Smooth muscle cell (in vitro differentiated cells): ENCODE data around the gene GRK3. TPM values are rescaled to one million over a fixed set of nuclear protein-coding genes. Genes with fewer than 3 reads are reported as not detected.
A peak's percentile ranks its signal among the peaks of the same experiment; 100 is the strongest.

ENCODE experiments used
- DNase-seq: peaks from one replicate; lab custom pipeline; 2025; ENCODE audit not compliant: unreplicated experiment; lab: John Stamatoyannopoulos, UW
- H2AFZ ChIP-seq: fragments of 200-600 bp; sonication (generic); 2 replicates; pipeline ENCODE4 v1.6.0; 2016; ENCODE audit warnings: antibody characterized with exemption, low read depth, mild to moderate bottlenecking
- H3F3A ChIP-seq: fragments of 200-600 bp; sonication (generic); 2 replicates; pipeline ENCODE4 v1.6.0; 2017; ENCODE audit warnings: antibody characterized with exemption, low read depth
- H3K27ac ChIP-seq: fragments of 200-600 bp; sonication (generic); 2 replicates; pipeline ENCODE4 v1.5.1; 2016; ENCODE audit warnings: low read depth, mild to moderate bottlenecking
- H3K27me3 ChIP-seq: fragments of 200-600 bp; sonication (generic); 2 replicates; pipeline ENCODE4 v1.6.1; 2016; ENCODE audit warnings: low read depth, mild to moderate bottlenecking
- H3K36me3 ChIP-seq: fragments of 200-600 bp; sonication (generic); 2 replicates; pipeline ENCODE4 v1.5.1; 2016; ENCODE audit warnings: low read depth
- H3K4me1 ChIP-seq: fragments of 200-600 bp; sonication (generic); 2 replicates; pipeline ENCODE4 v1.5.1; 2016; ENCODE audit warnings: low read depth
- H3K4me2 ChIP-seq: fragments of 200-600 bp; sonication (generic); 2 replicates; pipeline ENCODE4 v1.6.0; 2016; ENCODE audit warnings: mild to moderate bottlenecking
- H3K4me3 ChIP-seq: fragments of 200-600 bp; sonication (generic); 2 replicates; pipeline ENCODE4 v1.5.1; 2016; ENCODE audit warnings: mild to moderate bottlenecking
- H3K79me2 ChIP-seq: fragments of 200-600 bp; sonication (generic); 2 replicates; pipeline ENCODE4 v1.6.0; 2016; ENCODE audit warnings: low read depth, mild to moderate bottlenecking
- H3K9ac ChIP-seq: fragments of 200-600 bp; sonication (generic); 2 replicates; pipeline ENCODE4 v1.6.0; 2016; ENCODE audit warnings: low read depth
- H3K9me3 ChIP-seq: fragments of 200-600 bp; sonication (generic); replicated peaks from 2 replicates; pipeline ENCODE4 v1.5.1; 2016; ENCODE audit warnings: low read depth
- H4K20me1 ChIP-seq: fragments of 200-600 bp; sonication (generic); 2 replicates; pipeline ENCODE4 v1.6.0; 2016; ENCODE audit warnings: low read depth
- CTCF ChIP-seq: fragments of 200-600 bp; sonication (generic); IDR thresholded peaks from 2 replicates; pipeline ENCODE4 v1.5.1; 2017; ENCODE audit warnings: borderline replicate concordance, mild to moderate bottlenecking, antibody characterized with exemption; ENCODE audit not compliant: insufficient read depth, poor library complexity, severe bottlenecking
- WGBS: methylation state at CpG from one replicate; pipeline ENCODE4 v1.1.7; 2016; ENCODE audit warnings: low lambda C conversion rate; 5-methylcytosine and 5-hydroxymethylcytosine counted together
- polyA plus RNA-seq: library from polyadenylated mRNA; unstranded; fragments of >200 nt; fragmentation: Nextera tagmentation; extraction: Ambion mirVana; gene quantifications from 2 replicates; pipeline ENCODE4 v1.2.1, GENCODE V29; 2016
- total RNA-seq: library from RNA; depleted of rRNA; stranded (reverse); fragments of >200 nt; gene quantifications from 2 replicates; pipeline ENCODE4 v1.2.3, GENCODE V29; 2014

GRK3 gene
- total and polyA plus RNA-seq, 2 experiments from 2014 or later, result 1.0 to 4.6 TPM

- Histone ChIP-seq H3K27ac (no peak overlapping the region), H3K27me3 (no peaks in the 10 kb centered on the region), H3K79me2 (no peaks in the 10 kb centered on the region), H3K9ac (no peak overlapping the region), H3K4me3 (peak overlapping the region; percentile 76), H2AFZ (peak overlapping the region; percentile 17), H4K20me1 (no peaks in the 10 kb centered on the region), H3K4me1 (peaks cover 17% of the 10 kb centered on the region), H3F3A (peaks cover under 1% of the 10 kb centered on the region), H3K9me3 (no peaks in the 10 kb centered on the region), H3K4me2 (peak overlapping the region; percentile 86), H3K36me3 (no peaks in the 10 kb centered on the region)
- 6% methylated on average over 21 of the region's 21 CpGs for WGBS
- DNase-seq, result no peak
- no peak for TF ChIP-seq CTCF
Observed at GRCh38 chr22:25563761-25564319, 635 bp upstream of the GRK3 start.

- DNase-seq, result no peak
- peaks cover 3% of the 10 kb centered on the region for H3F3A ChIP-seq
- H3K4me3 ChIP-seq, result peak overlapping the region; percentile 78
- no peak for TF ChIP-seq CTCF
- no peaks in the 10 kb centered on the region for H3K36me3 ChIP-seq
- H3K9ac ChIP-seq, result no peak overlapping the region
- H2AFZ ChIP-seq, result peak overlapping the region; percentile 67
- no peaks in the 10 kb centered on the region for H4K20me1 ChIP-seq
- peak overlapping the region; percentile 85 for H3K4me2 ChIP-seq
- H3K27ac ChIP-seq, result no peak overlapping the region
- peaks cover 17% of the 10 kb centered on the region for H3K4me1 ChIP-seq
- H3K79me2 ChIP-seq, result no peaks in the 10 kb centered on the region
- no peaks in the 10 kb centered on the region for H3K9me3 ChIP-seq
- WGBS, result 1% methylated on average over 15 of the region's 61 CpGs
- H3K27me3 ChIP-seq, result no peaks in the 10 kb centered on the region
Observed at GRCh38 chr22:25564979-25565677, 653 bp downstream of the GRK3 start.

GRCh38 chr22:25566186-25566897 is 1.9 kb downstream of the GRK3 start:
- H3K36me3 ChIP-seq, result no peaks in the 10 kb centered on the region
- peak overlapping the region; percentile 78 for H3K4me3 ChIP-seq
- TF ChIP-seq CTCF, result no peak
- peaks cover 17% of the 10 kb centered on the region for H3K4me1 ChIP-seq
- no peaks in the 10 kb centered on the region for H3K27me3 ChIP-seq
- no peaks in the 10 kb centered on the region for H4K20me1 ChIP-seq
- H3K27ac ChIP-seq, result no peak overlapping the region
- 82% methylated on average over 5 of the region's 5 CpGs for WGBS
- peaks cover 3% of the 10 kb centered on the region for H3F3A ChIP-seq
- no peaks in the 10 kb centered on the region for H3K79me2 ChIP-seq
- DNase-seq, result no peak
- H3K9me3 ChIP-seq, result no peaks in the 10 kb centered on the region
- no peak overlapping the region for H3K4me2 ChIP-seq
- H3K9ac ChIP-seq, result no peak overlapping the region
- no peak overlapping the region for H2AFZ ChIP-seq
